ENCODE data around the gene APLNR.

- TF ChIP-seq RARB (CRISPR knock-in tag; IDR thresholded peaks at IDR 0.05) (no peak), BACH2 (CRISPR knock-in tag; IDR thresholded peaks at IDR 0.05; ENCODE audit: borderline replicate concordance) (no peak), ZFP3 (CRISPR knock-in tag; IDR thresholded peaks at IDR 0.05) (no peak), ARNTL (CRISPR knock-in tag; IDR thresholded peaks at IDR 0.05; ENCODE audit: borderline replicate concordance, low read depth) (no peak), ZC3H10 (CRISPR knock-in tag; IDR thresholded peaks at IDR 0.05) (no peak), ESRRG (CRISPR knock-in tag; IDR thresholded peaks at IDR 0.05) (no peak), PATZ1 (CRISPR knock-in tag; IDR thresholded peaks at IDR 0.05; ENCODE audit: borderline replicate concordance) (no peak), TSHZ2 (CRISPR knock-in tag; IDR thresholded peaks at IDR 0.05) (no peak), CSDC2 (CRISPR knock-in tag; IDR thresholded peaks at IDR 0.05) (no peak)
- TF ChIP-seq, protein P1, sequence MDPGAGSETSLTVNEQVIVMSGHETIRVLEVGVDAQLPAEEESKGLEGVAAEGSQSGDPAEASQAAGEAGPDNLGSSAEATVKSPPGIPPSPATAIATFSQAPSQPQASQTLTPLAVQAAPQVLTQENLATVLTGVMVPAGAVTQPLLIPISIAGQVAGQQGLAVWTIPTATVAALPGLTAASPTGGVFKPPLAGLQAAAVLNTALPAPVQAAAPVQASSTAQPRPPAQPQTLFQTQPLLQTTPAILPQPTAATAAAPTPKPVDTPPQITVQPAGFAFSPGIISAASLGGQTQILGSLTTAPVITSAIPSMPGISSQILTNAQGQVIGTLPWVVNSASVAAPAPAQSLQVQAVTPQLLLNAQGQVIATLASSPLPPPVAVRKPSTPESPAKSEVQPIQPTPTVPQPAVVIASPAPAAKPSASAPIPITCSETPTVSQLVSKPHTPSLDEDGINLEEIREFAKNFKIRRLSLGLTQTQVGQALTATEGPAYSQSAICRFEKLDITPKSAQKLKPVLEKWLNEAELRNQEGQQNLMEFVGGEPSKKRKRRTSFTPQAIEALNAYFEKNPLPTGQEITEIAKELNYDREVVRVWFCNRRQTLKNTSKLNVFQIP (CRISPR knock-in tag; IDR thresholded peaks at IDR 0.05; ENCODE audit: borderline replicate concordance, low read depth) = no peak
These were observed 6.7 kb downstream of the APLNR start for GRCh38 chr11:57230316-57230715.

Measured in SK-N-SH treated with all-trans-retinoic acid at 6 μM for 48 hours (cell line).